ENCODE results near the gene PWWP2B.

The PWWP2B gene

GRCh38 chr10:132366006-132366405 is 31.0 kb upstream of the PWWP2B start:
- Histone ChIP-seq H3K4me1 (ENCODE audit: low read length) (no peaks in the 10 kb centered on the region), H4K20me1 (ENCODE audit: insufficient read depth, low read length) (no peaks in the 10 kb centered on the region), H3K4me2 (ENCODE audit: low read length) (no peak overlapping the region), H3K4me3 (ENCODE audit: low read length) (no peak overlapping the region), H3K27me3 (ENCODE audit: low read depth, low read length) (no peaks in the 10 kb centered on the region), H3K9ac (ENCODE audit: low read length) (no peak overlapping the region), H3K79me2 (ENCODE audit: low read length) (no peaks in the 10 kb centered on the region), H3K36me3 (replicated peaks; ENCODE audit: low read depth, low read length) (peaks cover 7% of the 10 kb centered on the region), H3K9me3 (ENCODE audit: insufficient read depth, low read length) (peaks cover 2% of the 10 kb centered on the region; the same call in 1 of the 2 replicates), H3K27ac (ENCODE audit: low read length) (no peak overlapping the region), H2AFZ (ENCODE audit: low read depth, low read length) (no peak overlapping the region)
- TF ChIP-seq EZH2phosphoT487 (IDR thresholded peaks at IDR 0.05; ENCODE audit: low read depth), result no peak
- TF ChIP-seq, protein P1, sequence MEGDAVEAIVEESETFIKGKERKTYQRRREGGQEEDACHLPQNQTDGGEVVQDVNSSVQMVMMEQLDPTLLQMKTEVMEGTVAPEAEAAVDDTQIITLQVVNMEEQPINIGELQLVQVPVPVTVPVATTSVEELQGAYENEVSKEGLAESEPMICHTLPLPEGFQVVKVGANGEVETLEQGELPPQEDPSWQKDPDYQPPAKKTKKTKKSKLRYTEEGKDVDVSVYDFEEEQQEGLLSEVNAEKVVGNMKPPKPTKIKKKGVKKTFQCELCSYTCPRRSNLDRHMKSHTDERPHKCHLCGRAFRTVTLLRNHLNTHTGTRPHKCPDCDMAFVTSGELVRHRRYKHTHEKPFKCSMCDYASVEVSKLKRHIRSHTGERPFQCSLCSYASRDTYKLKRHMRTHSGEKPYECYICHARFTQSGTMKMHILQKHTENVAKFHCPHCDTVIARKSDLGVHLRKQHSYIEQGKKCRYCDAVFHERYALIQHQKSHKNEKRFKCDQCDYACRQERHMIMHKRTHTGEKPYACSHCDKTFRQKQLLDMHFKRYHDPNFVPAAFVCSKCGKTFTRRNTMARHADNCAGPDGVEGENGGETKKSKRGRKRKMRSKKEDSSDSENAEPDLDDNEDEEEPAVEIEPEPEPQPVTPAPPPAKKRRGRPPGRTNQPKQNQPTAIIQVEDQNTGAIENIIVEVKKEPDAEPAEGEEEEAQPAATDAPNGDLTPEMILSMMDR (IDR thresholded peaks at IDR 0.05; ENCODE audit: low read depth, low read length), result no peak

GRCh38 chr10:132366499-132366898 is 30.5 kb upstream of the PWWP2B start:
- no peaks in the 10 kb centered on the region for H4K20me1 ChIP-seq (ENCODE audit: insufficient read depth, low read length)
- no peaks in the 10 kb centered on the region for H3K27me3 ChIP-seq (ENCODE audit: low read depth, low read length)
- H2AFZ ChIP-seq (ENCODE audit: low read depth, low read length), result no peak overlapping the region
- no peak overlapping the region for H3K9ac ChIP-seq (ENCODE audit: low read length)
- no peaks in the 10 kb centered on the region for H3K4me1 ChIP-seq (ENCODE audit: low read length)
- H3K36me3 ChIP-seq (replicated peaks; ENCODE audit: low read depth, low read length), result peaks cover 7% of the 10 kb centered on the region
- no peaks in the 10 kb centered on the region for H3K79me2 ChIP-seq (ENCODE audit: low read length)
- H3K9me3 ChIP-seq (ENCODE audit: insufficient read depth, low read length), result peaks cover 2% of the 10 kb centered on the region; the same call in 1 of the 2 replicates
- no peak for TF ChIP-seq EZH2phosphoT487 (IDR thresholded peaks at IDR 0.05; ENCODE audit: low read depth)
- TF ChIP-seq, protein P1 (IDR thresholded peaks at IDR 0.05; ENCODE audit: low read depth, low read length), result no peak
- H3K4me2 ChIP-seq (ENCODE audit: low read length), result no peak overlapping the region
- no peak overlapping the region for H3K27ac ChIP-seq (ENCODE audit: low read length)
- H3K4me3 ChIP-seq (ENCODE audit: low read length), result no peak overlapping the region

DNA sequence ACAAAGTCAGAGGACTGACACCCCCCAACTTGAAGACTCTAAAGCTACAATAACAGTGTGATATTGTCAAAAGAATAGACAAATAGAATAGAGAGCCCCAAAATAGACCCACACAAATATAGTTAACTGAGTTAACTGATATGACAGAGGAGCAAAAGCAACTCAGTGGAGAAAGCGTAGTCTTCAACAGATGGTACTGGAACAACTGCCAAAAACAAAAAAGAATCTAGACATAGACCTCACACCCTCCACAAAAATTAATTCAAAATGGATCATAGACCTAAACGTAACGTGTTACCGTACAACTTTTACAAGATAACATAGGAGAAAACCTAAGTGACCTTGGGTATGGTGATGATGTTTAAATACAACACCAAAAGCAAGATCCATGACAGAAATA is 28.6 kb upstream of the PWWP2B start:
- peaks cover 2% of the 10 kb centered on the region; the same call in 1 of the 2 replicates for H3K9me3 ChIP-seq (ENCODE audit: insufficient read depth, low read length)

DNA sequence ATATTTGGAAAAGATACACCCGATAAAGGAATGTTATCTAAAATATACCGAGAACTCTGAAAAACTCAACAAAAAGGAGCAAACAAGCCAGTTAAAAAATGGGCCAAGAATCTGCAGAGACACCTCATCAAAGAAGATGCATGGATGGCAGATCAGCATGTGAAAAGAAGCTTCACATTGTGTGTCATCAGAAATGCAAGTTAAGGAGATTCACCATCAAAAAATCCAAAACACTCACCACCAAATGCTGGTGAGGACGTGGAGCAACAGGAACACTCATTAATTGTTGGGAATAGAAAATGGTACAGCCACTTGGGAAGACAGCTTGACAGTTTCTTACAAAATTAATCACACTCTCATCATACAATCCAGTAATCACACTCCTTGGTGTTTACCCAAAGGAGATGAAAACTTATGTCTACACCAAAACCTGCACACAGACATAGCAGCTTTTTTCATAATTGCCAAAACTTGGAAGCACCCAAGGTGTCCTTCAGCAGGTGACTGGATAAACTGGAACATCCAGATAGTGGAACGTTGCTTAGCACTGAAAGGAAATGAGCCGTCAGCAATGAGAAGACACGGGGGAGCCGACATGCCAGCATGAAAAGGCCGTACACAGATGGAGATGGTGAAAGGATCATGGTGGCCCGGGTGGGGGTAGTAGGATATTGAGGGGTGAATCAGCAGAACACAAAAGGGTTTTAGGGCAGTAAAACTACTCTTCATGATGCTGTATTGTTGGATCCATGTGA is 27.9 kb upstream of the PWWP2B start:
- Histone ChIP-seq H3K9ac (ENCODE audit: low read length) (no peak overlapping the region), H2AFZ (ENCODE audit: low read depth, low read length) (no peak overlapping the region), H3K4me1 (ENCODE audit: low read length) (no peaks in the 10 kb centered on the region), H3K4me3 (ENCODE audit: low read length) (no peak overlapping the region), H3K9me3 (ENCODE audit: insufficient read depth, low read length) (peaks cover 2% of the 10 kb centered on the region; the same call in 1 of the 2 replicates), H3K79me2 (ENCODE audit: low read length) (no peaks in the 10 kb centered on the region), H3K27ac (ENCODE audit: low read length) (no peak overlapping the region), H3K4me2 (ENCODE audit: low read length) (no peak overlapping the region), H4K20me1 (ENCODE audit: insufficient read depth, low read length) (no peaks in the 10 kb centered on the region), H3K27me3 (ENCODE audit: low read depth, low read length) (no peaks in the 10 kb centered on the region), H3K36me3 (replicated peaks; ENCODE audit: low read depth, low read length) (peaks cover 7% of the 10 kb centered on the region)
- TF ChIP-seq EZH2phosphoT487 (IDR thresholded peaks at IDR 0.05; ENCODE audit: low read depth), result no peak
- TF ChIP-seq, protein P1 (IDR thresholded peaks at IDR 0.05; ENCODE audit: low read depth, low read length), result no peak

More for the DNA sequence above, 28.6 kb upstream of the PWWP2B start:
- no peak overlapping the region for H2AFZ ChIP-seq (ENCODE audit: low read depth, low read length)
- H3K79me2 ChIP-seq (ENCODE audit: low read length), result no peaks in the 10 kb centered on the region
- no peaks in the 10 kb centered on the region for H4K20me1 ChIP-seq (ENCODE audit: insufficient read depth, low read length)
- H3K4me2 ChIP-seq (ENCODE audit: low read length), result no peak overlapping the region
- TF ChIP-seq, protein P1 (IDR thresholded peaks at IDR 0.05; ENCODE audit: low read depth, low read length), result no peak
- no peak for TF ChIP-seq EZH2phosphoT487 (IDR thresholded peaks at IDR 0.05; ENCODE audit: low read depth)
- no peak overlapping the region for H3K4me3 ChIP-seq (ENCODE audit: low read length)
- H3K27me3 ChIP-seq (ENCODE audit: low read depth, low read length), result no peaks in the 10 kb centered on the region
- no peaks in the 10 kb centered on the region for H3K4me1 ChIP-seq (ENCODE audit: low read length)
- no peak overlapping the region for H3K9ac ChIP-seq (ENCODE audit: low read length)
- H3K36me3 ChIP-seq (replicated peaks; ENCODE audit: low read depth, low read length), result peaks cover 7% of the 10 kb centered on the region
- no peak overlapping the region for H3K27ac ChIP-seq (ENCODE audit: low read length)
